Vagina (tissue), 2 donors: ENCODE data around the gene REXO4.

Experiments used
- CTCF ChIP-seq, 3 experiments: fragments of 450-650 bp in 2 of 3; fragments of 200-600 bp in 1 of 3; sonication (generic) in 1 of 3; IDR thresholded peaks; one replicate each; pipeline ENCODE4 v1.5.1; 2017 to 2019; ENCODE audit warnings: antibody characterized with exemption in 3 of 3, mild to moderate bottlenecking in 2 of 3, moderate library complexity in 2 of 3
- POLR2A ChIP-seq, 2 donors: fragments of 450-650 bp; IDR thresholded peaks; one replicate each; pipeline ENCODE4 v1.6.1; 2017; ENCODE audit warnings: antibody characterized with exemption in 2 of 2, mild to moderate bottlenecking in 2 of 2, moderate library complexity in 2 of 2

- TF ChIP-seq CTCF (IDR thresholded peaks at IDR 0.05) = no peak
- TF ChIP-seq POLR2A (IDR thresholded peaks at IDR 0.05) = no peak
Observed at GRCh38 chr9:133369933-133370332, 47.9 kb downstream of the REXO4 start.
